ENCODE measurements around the gene MYO19.
A peak's percentile ranks its signal among the peaks of the same experiment; 100 is the strongest.

Gene MYO19

GRCh38 chr17:36493956-36494355 lies 40.7 kb downstream of the MYO19 start:
- no peak for DNase-seq (ENCODE audit: low read depth in 1 of 2, low spot score in 1 of 2)
- TF ChIP-seq POLR2AphosphoS5 (IDR thresholded peaks at IDR 0.05; ENCODE audit: low read depth) (no peak), CTCF (IDR thresholded peaks at IDR 0.05; ENCODE audit: insufficient read depth, low read length) (no peak), GABPA (IDR thresholded peaks at IDR 0.05; ENCODE audit: low read depth) (no peak), REST (IDR thresholded peaks at IDR 0.05; ENCODE audit: insufficient replicate concordance, low read depth) (no peak), SPI1 (IDR thresholded peaks at IDR 0.05; ENCODE audit: borderline replicate concordance, low read depth) (no peak)
- Histone ChIP-seq H3K27me3 (ENCODE audit: insufficient read depth, poor library complexity, severe bottlenecking) (no peaks in the 10 kb centered on the region), H3K4me3 (replicated peaks; ENCODE audit: insufficient read depth, low read length) (no peak overlapping the region), H3K27ac (replicated peaks) (no peak overlapping the region)

GRCh38 chr17:36486204-36487194 lies 48.2 kb downstream of the MYO19 start, which contains the start of gene ZNHIT3:
ZNHIT3 (plus strand) TSS chr17:36486681; CDS start chr17:36486700, 19 bp downstream.
- TF ChIP-seq CTCF (IDR thresholded peaks at IDR 0.05; ENCODE audit: insufficient read depth, low read length) (no peak), POLR2AphosphoS5 (IDR thresholded peaks at IDR 0.05; ENCODE audit: low read depth) (peak; percentile 77), REST (IDR thresholded peaks at IDR 0.05; ENCODE audit: insufficient replicate concordance, low read depth) (peak; percentile 70), GABPA (IDR thresholded peaks at IDR 0.05; ENCODE audit: low read depth) (no peak), SPI1 (IDR thresholded peaks at IDR 0.05; ENCODE audit: borderline replicate concordance, low read depth) (no peak)

GRCh38 chr17:36485805-36486203 lies 48.9 kb downstream of the MYO19 start:
- H3K4me3 ChIP-seq (replicated peaks; ENCODE audit: insufficient read depth, low read length): peak overlapping the region; percentile 97
- TF ChIP-seq REST (IDR thresholded peaks at IDR 0.05; ENCODE audit: insufficient replicate concordance, low read depth): no peak
- TF ChIP-seq POLR2AphosphoS5 (IDR thresholded peaks at IDR 0.05; ENCODE audit: low read depth): no peak
- no peak for TF ChIP-seq SPI1 (IDR thresholded peaks at IDR 0.05; ENCODE audit: borderline replicate concordance, low read depth)
- TF ChIP-seq GABPA (IDR thresholded peaks at IDR 0.05; ENCODE audit: low read depth): no peak
- TF ChIP-seq CTCF (IDR thresholded peaks at IDR 0.05; ENCODE audit: insufficient read depth, low read length): no peak
- H3K27me3 ChIP-seq (ENCODE audit: insufficient read depth, poor library complexity, severe bottlenecking): no peaks in the 10 kb centered on the region
- H3K27ac ChIP-seq (replicated peaks): peak overlapping the region; percentile 68
- DNase-seq (ENCODE audit: low read depth in 1 of 2, low spot score in 1 of 2): no peak

More at GRCh38 chr17:36486204-36487194, 48.2 kb downstream of the MYO19 start, which contains the start of gene ZNHIT3:
- H3K27me3 ChIP-seq (ENCODE audit: insufficient read depth, poor library complexity, severe bottlenecking): no peaks in the 10 kb centered on the region
- H3K4me3 ChIP-seq (replicated peaks; ENCODE audit: insufficient read depth, low read length): peak within 1 kb of the TSS; percentile 97
- DNase-seq (ENCODE audit: low read depth in 1 of 2, low spot score in 1 of 2): peak; percentile 88 to 94
- peak within 1 kb of the TSS; percentile 68 for H3K27ac ChIP-seq (replicated peaks)
